GM18507 (cell line): ENCODE measurements around the gene AGPS.

Source experiments
- DNase-seq: peaks from one replicate; pipeline ENCODE4 v3.0.0; 2011; ENCODE audit warnings: low read depth; ENCODE audit not compliant: insufficient read length; ENCODE audit errors: extremely low spot score
- FAIRE-seq: peaks from 2 replicates; lab custom pipeline; 2011; peaks lifted over from hg19 to GRCh38; lab: Jason Lieb, UNC

The AGPS gene

DNA sequence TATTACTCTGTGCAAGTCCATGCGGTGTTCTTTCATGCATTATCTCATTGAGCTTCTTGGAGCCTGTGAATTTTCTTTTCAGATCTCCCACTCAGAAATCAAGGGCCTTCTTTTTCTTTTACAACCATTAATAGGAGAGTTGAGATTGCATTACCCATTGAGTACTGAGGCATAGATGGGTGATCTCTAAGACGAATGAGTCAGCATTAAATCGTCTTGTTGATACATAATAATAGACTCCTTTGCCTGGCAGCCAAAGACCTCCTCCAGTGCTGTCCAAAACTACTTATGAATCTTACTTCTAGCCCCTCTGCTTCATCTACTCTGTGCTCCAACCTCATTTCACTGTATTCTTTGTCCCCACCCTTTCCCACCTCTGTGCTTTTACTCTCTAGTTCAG lies 180.5 kb downstream of the AGPS start:
- no peak for FAIRE-seq

DNA sequence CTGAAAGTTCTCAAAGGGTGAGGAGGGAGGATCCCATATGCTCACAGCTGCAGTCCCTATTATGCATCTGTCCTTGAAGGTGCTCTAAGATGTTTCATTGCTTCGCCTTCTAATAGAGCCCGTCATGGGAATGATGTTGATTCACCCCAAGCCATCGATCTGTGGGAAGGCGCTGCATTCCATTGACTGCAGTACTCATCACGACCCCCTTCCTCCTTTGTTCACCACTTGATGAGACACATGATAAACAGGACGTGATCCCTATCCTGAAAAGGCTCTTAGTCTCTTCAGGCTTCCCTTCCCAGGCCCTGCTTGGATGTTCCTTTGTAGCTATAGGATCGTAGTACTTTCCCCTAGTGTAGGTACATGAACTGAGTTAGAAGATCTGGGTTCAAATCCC lies 181.8 kb downstream of the AGPS start:
- FAIRE-seq, result no peak
- DNase-seq, result no peak

More for the DNA sequence above, 180.5 kb downstream of the AGPS start:
- no peak for DNase-seq

DNA sequence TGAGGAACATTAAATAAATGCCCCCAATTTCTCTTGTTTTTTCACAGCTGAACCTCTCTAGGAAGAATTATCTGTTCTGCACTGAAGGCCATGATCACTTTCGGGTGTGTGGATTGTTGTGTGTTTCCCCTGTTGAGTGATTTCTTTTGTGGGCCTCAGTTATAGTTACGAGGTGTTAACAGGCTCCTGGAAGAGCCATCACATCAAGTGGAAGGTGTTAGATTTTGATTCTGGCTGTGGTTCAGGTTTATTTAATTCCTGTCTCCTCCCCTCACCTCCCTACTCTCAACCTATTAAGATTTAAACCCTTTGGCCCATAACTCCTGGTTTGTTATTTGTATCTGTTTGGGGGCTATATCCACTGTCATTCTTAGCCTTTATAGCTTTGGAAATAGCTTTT lies 182.8 kb downstream of the AGPS start:
- FAIRE-seq, result no peak
- no peak for DNase-seq

DNA sequence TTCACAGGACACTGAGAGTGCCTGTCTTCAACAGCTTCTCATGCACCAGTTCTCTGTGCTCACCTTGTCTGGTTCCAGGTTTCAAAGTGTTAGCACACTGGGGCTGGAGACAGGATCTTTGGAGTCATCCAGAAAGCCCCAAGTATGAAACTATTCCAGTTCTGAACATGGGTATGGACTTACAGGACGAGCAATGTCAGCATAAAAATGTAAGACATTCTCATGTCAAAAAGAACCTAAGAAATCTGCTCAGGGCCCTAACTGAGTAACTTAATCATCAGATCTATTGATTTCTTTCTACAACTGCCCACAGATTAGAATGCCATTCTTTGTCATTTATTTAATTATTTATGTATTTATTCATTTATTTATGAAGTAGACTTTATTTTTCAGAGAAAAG lies 184.5 kb downstream of the AGPS start:
- DNase-seq, result no peak
- FAIRE-seq, result no peak

DNA sequence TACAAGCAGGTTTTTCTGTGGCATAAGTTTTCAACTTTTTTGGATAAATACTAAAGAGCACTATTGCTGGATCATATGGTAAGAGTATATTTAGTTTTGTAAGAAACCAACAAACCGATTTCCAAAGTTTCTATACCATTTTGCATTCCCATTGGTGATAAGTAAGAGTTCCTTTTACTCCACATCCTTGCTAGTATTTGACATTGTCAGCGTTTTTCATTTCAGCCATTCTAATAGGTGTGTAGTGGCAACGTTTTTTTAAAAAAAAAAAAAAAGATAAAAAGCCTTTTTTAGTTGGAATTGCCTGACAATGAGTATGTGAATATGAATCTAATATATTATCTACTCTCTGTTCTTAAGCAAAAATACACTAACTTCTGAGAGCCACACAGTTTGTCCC lies 185.9 kb downstream of the AGPS start:
- no peak for FAIRE-seq
- DNase-seq, result no peak

DNA sequence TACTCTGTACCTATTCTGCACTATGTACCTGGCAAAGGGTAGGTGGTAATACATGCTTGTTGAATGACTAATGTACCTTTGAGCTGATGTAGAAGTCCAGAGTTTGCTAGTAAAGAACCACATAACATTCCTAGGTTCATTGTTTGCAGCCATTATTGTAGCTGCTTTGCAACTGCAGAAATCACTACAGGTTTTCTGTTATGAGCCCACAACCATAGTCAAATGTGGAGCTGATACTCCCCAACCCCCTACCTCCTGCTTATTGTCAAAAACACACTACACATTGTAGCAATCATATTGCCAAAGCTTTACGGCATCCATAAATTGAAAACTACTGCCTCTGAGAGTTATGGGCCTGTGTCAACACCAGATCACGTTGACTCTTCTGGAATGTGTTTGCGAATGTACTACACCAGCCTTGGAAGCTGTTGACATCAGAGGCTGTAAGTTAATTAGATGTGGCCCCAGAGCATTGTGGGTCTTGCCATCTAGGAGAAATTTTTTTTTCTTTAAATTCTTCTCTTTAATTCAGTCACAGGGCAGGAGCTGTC lies 187.0 kb downstream of the AGPS start:
- DNase-seq, result no peak
- no peak for FAIRE-seq

DNA sequence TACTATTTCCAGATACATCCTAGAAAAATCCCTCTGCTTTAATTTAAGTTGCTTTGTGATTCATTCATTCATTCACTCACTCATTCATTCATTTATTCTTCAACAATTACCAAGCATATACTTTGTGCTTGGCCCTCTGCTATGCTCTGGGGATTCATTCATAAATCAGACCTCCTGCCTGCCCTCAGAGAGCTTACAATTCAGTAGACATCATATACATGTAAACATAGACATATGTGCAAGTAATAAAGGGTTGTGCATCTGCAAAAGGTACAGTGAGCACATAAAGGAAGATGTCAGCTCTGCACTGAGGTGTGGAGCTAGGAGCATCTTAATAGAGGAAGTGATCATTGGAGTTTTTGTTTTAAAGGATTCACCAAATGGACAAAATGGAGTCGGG lies 189.4 kb downstream of the AGPS start:
- no peak for FAIRE-seq
- DNase-seq, result no peak

DNA sequence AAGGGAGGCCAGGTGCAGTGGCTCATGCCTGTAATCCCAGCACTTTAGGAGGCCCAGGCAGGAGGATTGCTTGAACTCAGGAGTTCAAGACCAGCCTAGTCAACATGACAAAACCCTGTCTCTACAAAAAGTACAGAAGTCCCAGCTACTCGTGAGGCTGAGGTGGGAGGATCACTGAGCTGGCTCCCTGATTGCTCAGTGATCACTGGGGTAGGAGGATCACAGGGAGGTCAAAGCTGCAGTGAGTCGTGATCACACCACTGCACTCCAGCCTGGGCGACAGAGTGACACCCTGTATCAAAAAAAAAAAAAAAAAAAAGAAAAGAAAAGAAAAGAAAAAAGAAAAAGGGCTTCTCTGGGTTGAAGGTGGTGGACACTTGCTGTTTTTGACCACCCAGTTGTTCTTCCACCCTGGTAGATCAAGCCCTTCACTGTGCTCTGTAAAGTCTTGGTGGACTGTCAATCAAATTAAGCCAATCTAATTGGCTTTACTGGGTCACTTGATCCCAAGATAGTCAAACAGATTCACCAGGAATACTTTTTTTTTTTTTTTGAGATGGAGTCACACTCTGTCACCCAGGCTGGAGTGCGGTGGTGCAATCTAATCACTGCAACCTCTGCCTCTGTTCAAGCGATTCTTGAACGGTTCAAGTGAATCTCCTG lies 191.6 kb downstream of the AGPS start:
- no peak for FAIRE-seq
- DNase-seq, result no peak

DNA sequence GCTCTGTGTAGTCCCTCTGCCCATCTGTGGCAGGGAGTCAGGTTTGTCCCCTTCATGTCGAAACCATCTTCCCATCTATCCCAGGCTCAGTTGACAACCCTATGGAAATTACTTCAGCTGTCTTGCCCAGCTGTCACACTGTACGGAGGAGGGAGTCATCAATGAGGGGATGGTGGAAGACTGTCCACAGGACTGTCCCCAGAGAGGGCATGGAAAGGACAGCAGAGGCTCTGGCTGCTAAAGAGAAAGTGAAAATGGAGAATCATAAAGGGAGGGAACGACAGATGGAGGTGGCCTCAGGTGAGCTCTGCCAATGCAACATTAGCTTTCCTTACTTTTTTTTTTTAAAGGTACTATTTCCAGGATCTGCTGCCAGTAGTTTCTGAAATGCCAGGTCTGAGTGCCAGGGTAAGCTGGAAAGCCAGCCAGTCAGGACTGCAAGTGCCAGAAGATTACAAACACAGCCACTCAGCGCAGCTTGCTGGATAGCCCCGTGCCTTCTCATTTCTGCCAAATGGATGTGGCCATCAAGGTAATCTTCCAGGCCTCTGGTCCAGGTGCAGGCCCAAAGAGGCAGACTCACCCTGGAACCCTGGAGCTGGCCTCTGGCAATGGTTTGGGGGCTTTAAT lies 192.8 kb downstream of the AGPS start:
- FAIRE-seq (no peak), DNase-seq (no peak)

DNA sequence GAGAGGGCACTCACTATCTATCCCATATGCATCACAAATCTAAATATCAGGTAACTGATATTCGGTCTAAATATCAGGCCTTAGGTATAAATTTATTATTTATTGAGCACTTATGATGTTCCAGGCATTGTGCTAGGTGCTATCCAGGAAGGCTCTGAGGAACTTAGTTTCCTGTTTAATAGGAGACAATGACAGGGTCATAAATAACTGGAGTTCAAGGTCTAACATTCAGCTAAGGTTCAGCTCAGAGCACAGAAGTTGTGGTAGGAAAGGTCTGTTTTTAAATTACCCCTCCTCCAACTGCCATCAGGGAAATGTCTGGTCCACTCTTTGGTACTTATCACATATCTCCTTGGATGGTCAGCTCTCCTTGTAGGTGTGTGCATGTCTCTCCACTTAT lies 193.6 kb downstream of the AGPS start:
- FAIRE-seq (no peak), DNase-seq (no peak)

DNA sequence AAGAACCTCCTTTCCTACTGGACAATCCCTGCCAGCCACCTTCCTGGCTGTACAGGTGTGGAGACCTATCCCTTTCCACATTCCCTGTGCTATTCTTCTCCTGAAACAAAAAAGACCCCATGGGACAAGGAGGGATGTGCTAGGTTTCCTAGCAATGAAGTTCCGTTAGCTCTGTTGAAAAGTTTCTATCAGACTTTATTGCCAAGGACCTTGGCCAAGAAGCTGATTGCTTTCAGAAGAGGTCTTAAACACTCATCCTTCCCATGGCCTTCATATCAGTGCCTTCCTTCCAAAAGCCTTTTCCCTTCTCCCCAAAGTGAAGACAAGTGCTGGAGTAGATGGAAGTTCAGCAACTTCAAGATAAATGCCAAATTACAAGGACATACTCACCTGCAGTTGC lies 194.8 kb downstream of the AGPS start:
- no peak for DNase-seq
- no peak for FAIRE-seq

DNA sequence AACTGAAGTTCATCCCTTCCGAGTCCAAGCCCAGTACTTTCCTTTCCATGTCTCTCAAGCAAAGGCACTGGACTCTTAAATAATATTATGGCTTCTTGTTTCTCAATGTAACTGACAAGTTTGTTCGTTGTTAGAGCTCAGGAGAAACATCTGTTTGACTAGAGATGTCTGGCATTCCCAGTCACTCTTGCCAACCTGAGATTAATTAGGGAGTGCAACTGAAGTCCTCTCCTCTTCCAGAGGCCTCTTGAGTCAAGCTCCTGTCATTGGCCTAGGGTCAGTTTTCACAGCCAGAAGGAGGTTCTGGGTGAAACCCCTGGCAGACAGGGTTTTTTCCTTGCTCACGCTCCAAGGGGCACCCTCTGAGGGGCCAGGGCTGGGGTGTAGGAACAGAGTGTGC lies 196.1 kb downstream of the AGPS start:
- no peak for DNase-seq
- no peak for FAIRE-seq

DNA sequence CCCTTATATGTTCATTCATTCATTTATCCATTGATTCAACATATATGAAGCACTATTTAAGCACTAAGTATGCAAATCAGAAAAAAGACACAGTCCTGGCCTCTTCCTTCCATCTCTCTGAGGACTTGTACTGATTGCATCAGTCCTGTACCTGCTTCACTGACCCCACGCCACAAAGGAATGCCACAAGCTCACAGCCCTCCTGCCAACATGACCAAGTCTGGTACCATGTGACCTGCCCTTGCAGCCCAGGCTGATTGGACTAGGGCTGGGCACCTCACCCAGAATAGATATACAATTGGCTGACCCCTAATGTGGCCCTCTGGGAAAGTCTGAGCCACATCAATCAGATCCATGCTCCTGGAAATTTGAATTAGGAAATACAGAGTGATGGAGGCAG lies 196.6 kb downstream of the AGPS start:
- FAIRE-seq (no peak), DNase-seq (no peak)

DNA sequence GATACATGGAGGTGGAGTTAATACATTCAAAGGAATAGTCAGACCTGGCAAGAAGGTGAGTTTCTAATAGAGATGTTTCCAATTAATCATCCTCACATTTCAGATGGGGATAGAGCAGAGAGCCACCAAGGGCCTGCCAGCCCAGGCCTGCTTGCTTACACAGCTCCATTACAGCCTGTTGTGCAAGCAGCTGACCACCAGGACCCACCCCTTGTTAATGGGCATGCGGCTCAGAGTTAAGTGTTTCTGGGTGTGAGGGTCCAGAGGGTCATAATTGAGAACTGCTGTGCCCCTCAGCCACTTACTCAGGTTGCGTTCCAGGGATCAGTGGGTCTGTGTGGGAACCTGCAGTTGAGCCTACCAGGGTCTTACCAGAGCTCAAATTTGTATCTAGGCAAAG lies 199.8 kb downstream of the AGPS start:
- no peak for FAIRE-seq
- DNase-seq, result no peak

DNA sequence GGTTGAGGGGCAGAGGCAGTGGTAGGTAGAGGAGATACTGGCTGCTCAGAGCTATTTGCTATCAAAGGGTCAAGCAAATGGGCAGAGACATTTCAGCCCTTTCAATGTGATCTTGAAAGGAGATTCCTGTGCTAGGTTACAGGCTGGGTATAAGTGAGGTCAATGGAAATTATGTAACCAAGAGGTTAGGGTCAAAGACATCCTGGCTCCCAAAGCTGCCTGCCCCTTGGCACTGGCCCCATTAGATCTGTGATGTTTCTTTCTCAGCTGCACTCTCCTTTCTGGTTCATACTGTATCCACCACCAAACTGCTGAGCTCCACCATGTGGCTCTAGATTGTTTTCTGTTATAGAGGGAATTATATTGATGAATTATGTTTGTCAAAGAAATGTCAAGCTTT lies 200.4 kb downstream of the AGPS start:
- no peak for DNase-seq
- no peak for FAIRE-seq

DNA sequence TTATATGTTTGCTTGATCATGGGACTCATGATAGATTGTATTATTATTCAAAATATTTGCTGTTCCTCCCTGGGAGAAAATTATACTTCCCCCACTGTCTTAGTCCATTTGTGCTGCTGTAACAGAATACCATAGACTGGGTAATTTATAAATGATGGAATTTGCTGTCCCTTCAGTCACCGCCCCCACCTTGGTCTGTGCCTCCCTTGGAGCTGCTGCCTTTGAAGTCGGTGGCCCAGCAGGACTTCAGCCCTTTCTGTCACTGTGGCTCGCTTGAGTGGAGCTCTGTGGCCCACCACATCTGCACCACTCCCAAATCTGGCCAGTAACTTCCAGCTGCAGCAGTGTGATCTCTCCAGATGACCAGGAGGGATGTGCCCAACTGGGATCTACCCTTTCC lies 200.8 kb downstream of the AGPS start:
- FAIRE-seq (no peak), DNase-seq (no peak)
